Cardiac fibroblast (primary cell): ENCODE measurements around the gene LRBA.
"Not testable (repeated sequence)": the region's sequence is repeated elsewhere in the genome, so short reads cannot be mapped to it uniquely, and the experiment has no call there.

Experiments
- DNase-seq, 2 donors: peaks; one replicate each; pipeline versions ENCODE4 v3.0.0 to v3.0.0-alpha.2; 2010; ENCODE audit warnings: low read depth in 2 of 2
- H3K4me3 ChIP-seq, 2 donors: replicated peaks in 1 of 2; 1 replicate in 1 of 2; 2 replicates in 1 of 2; pipeline ENCODE4 v1.5.1; 2011; ENCODE audit warnings: low read depth in 2 of 2, low read length in 2 of 2, mild to moderate bottlenecking in 2 of 2, moderate library complexity in 1 of 2
- TF ChIP-seq, protein P1 (sequence below): IDR thresholded peaks from one replicate; pipeline ENCODE4 v1.5.1; 2011; ENCODE audit warnings: low read depth, mild to moderate bottlenecking, low read length, inconsistent platforms

LRBA gene

DNA sequence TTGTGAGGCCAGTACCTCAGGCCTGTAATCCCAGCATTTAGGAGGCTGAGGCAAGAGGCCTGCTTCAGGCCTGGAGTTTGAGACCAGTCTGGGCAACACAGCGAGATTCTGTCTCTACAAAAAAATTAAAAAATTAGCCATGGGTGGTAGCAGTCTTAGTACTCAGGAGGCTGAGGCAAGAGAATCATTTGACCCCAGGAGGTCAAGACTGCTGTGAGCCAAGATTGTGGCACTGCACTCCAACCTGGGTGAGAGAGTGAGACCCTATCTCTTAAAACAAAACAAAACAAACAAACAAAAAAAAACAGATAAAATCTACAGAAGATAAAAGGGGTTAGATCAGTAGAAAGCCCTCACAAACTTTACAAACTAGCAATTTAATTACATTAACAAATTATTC lies 352.4 kb downstream of the LRBA start:
- TF ChIP-seq, protein P1, sequence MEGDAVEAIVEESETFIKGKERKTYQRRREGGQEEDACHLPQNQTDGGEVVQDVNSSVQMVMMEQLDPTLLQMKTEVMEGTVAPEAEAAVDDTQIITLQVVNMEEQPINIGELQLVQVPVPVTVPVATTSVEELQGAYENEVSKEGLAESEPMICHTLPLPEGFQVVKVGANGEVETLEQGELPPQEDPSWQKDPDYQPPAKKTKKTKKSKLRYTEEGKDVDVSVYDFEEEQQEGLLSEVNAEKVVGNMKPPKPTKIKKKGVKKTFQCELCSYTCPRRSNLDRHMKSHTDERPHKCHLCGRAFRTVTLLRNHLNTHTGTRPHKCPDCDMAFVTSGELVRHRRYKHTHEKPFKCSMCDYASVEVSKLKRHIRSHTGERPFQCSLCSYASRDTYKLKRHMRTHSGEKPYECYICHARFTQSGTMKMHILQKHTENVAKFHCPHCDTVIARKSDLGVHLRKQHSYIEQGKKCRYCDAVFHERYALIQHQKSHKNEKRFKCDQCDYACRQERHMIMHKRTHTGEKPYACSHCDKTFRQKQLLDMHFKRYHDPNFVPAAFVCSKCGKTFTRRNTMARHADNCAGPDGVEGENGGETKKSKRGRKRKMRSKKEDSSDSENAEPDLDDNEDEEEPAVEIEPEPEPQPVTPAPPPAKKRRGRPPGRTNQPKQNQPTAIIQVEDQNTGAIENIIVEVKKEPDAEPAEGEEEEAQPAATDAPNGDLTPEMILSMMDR: no peak
- no peak for DNase-seq
- H3K4me3 ChIP-seq: no peak overlapping the region

DNA sequence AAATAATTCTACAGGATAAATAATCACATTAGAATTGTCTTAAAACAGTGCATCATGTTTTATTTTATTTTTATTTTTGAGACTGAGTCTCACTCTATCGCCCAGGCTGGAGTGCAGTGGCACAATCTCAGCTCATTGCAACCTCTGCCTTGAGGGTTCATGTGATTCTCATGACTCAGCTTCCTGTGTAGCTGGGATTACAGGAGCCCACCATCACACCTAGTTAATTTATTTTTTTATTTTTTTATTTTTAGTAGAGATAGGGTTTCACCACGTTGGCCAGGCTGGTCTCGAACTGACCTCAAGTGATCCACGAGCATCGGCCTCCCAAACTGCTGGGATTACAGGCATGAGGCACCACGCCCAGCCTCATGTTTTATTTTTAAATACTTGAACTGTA lies 353.5 kb downstream of the LRBA start:
- DNase-seq, H3K4me3 ChIP-seq: not testable (repeated sequence)

DNA sequence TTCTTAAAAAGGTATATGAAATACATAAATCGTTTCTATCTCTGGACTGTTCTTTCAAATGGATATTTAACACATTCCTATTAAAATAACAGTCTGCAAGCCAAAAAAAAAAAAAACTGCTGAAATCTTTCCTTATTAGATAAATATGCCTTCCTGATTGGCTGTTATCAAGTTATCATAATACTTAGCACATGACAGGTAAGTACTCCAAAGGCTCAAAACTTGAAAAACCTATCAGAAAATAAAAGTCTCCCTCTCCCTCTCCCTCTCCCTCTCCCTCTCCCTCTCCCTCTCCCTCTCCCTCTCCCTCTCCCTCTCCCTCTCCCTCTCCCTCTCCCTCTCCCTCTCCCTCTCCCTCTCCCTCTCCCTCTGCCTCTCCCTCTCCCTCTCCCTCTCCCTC lies 356.8 kb downstream of the LRBA start:
- not testable (repeated sequence) for DNase-seq, H3K4me3 ChIP-seq

DNA sequence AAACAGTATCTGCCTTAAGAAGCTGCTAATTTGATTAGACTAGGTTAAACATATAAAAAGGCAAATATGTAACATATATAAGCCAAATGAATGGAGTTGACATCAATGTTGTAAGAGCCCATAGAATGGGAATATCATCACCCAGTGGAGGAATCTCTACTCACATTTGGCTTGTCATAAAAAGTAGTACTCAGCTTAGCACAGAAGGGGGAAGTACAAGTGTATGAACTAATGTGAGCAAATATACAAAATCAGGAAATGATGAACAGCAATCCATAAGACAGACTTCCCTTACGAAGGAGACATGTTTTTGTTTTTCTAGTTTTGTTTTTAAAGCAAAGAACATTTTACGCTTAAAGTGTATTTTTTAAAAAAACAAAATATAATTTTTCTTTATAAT lies 358.2 kb downstream of the LRBA start:
- DNase-seq: no peak
- no peak overlapping the region for H3K4me3 ChIP-seq
- TF ChIP-seq, protein P1: no peak

DNA sequence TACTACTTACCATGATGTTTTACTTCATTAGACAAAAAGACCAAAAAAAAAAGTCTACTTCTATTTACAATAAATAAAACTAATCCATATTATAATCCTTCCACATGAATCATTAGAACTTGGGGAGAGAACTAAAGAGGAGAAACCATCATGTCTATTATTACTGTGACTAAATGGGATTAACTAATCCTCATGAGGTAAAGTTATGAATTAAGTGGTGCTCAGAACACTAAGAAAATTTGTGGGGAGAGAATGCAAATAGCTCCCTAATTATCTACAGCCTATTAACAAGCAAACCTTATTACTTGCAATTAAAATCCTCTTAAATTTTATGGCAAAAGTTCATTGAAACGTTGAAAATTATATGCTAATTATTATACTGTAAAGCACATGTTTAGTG lies 364.3 kb downstream of the LRBA start:
- TF ChIP-seq, protein P1: no peak
- no peak overlapping the region for H3K4me3 ChIP-seq
- no peak for DNase-seq

DNA sequence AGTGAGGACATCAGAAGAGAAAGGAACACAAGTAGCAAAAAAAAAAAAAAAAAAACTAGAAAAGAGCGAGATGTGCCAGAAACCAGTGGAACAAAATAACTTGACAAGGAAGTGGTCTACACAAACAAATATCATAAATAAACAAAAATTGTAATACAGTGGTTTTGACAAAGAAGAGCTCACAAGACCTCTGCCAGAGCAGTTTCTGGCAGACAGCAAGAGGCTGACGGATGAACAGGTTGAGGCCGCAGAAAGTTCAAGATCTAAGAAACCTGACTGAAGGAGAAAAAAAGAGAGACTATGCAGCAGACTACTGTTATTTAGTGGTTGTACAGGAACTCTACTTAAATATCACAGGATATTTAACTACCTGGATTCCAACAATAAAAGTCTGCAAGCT lies 367.0 kb downstream of the LRBA start:
- no peak for DNase-seq
- H3K4me3 ChIP-seq: no peak overlapping the region
- TF ChIP-seq, protein P1: no peak

DNA sequence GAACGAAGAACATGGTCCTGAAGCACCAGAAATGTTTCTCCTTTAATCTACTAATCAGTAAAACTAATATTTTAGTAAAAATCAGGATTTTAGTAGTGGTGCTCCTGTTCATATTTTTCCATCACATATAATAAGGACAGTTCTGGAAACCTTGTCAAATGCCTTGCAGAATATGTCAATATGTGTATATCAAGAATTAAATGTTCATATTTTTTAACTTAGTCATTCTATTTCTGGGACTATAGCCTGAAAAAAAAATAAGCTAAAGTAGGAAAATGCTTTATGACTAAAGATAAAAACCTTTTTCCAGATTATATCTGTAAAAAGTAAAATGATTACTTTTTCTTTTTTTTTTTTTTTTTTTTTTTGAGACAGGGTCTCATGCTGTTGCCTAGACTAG lies 368.1 kb downstream of the LRBA start:
- H3K4me3 ChIP-seq: no peak overlapping the region
- peak in 1 of 2 donors; percentile 8 for DNase-seq

DNA sequence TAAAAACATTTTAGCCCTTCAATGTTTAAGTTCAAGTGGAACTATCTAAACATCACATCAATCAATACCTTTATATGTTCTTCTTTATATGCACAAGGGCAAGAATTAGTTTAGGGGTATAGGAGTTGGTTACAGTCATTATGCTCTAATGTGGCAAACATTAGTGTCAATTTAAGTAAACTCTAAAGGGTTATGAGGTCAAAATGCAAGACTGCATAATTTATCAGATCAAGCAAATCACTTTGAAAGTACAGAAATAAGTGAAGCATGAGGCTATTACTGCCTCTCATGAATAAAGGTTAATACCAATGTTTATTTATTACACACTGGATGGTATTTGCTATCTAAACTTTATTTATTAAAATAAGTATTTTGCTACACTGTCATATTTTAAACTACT lies 373.5 kb downstream of the LRBA start:
- TF ChIP-seq, protein P1: no peak
- no peak overlapping the region for H3K4me3 ChIP-seq

More for the DNA sequence above, 368.1 kb downstream of the LRBA start:
- TF ChIP-seq, protein P1: no peak

More for the DNA sequence above, 373.5 kb downstream of the LRBA start:
- no peak for DNase-seq
